ENCODE measurements around the gene GPR148.
A peak's percentile ranks its signal among the peaks of the same experiment; 100 is the strongest.
"Not testable (repeated sequence)": the region's sequence is repeated elsewhere in the genome, so short reads cannot be mapped to it uniquely, and the experiment has no call there.

GPR148 gene, protein sequence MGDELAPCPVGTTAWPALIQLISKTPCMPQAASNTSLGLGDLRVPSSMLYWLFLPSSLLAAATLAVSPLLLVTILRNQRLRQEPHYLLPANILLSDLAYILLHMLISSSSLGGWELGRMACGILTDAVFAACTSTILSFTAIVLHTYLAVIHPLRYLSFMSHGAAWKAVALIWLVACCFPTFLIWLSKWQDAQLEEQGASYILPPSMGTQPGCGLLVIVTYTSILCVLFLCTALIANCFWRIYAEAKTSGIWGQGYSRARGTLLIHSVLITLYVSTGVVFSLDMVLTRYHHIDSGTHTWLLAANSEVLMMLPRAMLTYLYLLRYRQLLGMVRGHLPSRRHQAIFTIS
- total RNA-seq = 0 reads per million in 2 experiments

DNA sequence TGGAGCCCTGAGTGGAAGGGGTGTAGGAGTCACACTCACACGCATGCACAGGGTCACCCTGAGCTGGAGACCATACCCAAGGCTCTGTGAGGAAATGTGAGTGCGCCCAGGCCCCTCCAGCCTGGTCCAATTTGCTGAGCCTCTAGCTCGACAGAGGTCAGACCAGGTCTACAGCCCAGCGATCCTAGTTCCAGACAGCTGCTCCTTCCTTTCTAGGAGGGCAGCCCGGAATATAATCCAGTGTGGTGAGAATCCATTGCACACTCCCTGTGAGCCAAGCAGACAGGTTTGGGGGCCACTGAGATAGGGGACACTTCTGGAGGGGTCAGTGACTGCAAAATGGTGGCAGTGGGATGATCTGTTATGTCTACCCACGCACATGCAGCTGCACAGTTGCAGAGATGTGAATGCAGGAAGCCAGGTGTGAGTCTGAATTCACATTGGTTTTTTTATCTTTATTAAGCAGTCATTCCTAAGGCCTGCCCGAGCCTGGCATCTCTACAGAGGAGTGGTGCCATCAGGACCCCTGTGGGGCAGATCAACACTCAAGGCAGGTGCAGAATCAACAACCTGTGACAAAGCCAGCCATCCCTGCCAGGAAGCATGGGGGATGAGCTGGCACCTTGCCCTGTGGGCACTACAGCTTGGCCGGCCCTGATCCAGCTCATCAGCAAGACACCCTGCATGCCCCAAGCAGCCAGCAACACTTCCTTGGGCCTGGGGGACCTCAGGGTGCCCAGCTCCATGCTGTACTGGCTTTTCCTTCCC, at the start of gene GPR148:
Gene GPR148 (plus strand): TSS at position 522 of the 768 bp plus-strand sequence. CDS start 82 bp downstream, at position 604.
- no peak for DNase-seq (ENCODE audit: low read depth)

DNA sequence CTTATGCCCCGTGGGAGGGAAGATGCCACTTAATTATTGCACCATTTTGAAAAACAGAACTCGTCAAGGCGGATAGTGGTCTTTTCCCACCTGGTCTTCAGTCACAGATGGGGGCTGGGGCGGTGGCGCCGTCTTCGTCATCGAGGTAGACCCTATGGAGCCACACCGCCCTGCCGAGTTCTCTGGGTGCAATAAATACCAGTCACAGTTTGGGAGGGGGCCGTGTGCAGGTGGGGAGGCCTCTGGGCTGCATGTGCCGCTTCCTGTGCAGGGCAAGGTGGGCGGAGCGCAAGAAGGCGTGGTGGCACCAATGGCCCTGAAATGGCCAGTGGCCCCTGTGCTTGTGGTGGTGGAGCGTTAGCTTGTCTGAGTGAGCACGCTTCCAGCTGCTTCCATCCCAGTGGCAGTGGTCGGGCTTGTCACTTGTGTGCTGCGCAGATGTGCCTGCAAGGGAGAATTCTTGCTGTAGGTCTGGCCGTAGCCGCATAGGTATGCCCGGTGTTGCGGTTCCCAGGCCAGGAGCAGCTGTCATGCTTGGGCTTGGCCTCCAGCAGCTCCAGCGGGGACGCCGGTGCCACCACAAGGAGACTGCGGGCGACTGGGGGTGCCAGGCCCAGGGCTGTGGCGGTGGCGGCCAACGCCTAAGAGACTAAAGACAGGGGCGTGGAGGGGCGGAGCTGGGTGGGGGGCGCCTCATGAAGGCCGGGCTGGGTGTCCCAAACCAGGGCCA, 36.7 kb upstream of the GPR148 start:
- DNase-seq (ENCODE audit: low read depth) = not testable (repeated sequence)

DNA sequence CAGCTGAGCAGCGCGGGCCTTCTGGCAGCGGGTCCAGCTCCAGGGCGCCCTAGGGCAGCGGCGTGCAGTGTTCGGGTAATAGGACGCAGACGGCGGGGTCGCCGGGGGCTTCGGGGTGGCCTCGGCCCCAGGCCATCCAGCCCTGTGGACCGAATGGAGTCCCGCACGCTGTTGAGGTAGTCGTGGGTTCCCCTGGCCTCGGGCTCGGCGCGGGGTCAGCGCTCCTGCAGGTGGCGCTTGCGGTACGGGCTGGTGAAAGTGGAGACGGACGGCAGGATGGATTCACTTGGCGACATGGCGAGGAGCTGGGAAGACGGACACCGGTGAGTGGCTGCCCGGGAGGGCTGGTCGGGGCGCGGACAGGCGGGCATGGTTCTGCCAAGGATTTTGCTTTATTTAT, 35.4 kb upstream of the GPR148 start:
- peak; percentile 0 for DNase-seq (ENCODE audit: low read depth)

DNA sequence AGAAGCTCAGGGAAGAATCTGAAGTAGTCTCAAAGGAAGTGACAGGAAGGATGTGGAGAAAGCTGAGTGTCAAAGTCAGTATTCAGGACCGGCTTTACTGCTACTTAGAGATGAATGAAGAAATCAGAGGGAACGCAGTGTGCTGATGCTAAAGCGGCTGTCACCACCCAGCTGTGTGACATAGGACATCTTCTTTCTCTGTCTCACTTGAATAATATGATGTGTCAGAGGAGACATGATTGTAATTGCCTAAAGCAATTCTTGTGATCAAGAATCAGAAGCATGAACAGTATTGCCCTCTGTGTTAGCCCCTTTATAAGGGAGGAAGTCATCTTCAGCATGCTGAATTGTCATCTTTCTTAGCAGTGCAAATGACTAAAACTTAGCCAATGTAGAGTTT, 25.6 kb upstream of the GPR148 start:
- DNase-seq (ENCODE audit: low read depth) = not testable (repeated sequence)

DNA sequence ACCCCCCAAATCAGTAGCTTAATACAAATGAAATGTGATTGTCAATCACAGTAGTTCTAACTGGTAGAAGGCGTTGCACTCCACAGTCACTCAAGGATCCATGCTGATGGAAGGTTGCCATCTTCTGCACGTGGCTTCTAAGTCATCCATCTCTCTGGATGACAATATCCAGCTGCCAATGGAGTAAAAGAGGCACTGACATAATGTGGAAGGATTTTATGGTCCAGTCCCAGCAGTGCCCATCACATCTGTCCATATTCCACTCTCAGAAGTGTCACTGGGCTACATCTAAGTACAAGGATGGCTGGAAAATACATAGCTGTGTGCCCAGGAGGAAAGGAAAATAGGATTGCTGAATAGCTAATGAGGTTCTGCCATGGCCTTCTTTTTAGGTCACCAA, 14.1 kb upstream of the GPR148 start:
- not testable (repeated sequence) for DNase-seq (ENCODE audit: low read depth)

DNA sequence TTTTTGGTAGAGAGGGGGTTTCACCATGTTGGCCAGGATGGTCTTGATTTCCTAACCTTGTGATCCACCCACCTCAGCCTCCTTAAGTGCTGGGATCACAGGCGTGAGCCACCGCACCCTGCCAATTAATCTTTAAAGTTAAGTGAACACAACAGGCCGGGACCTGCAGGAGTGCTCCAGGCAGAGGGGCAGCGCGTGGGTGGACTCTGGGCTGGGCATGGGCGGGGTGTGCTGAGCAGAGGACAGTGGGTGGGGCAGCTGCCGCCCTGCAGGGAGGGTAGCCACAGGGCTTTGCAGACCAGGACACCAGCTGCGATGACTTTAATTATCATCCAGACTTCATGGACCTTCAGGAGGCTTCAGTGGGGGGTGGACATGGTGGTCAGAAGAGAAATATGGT, 8.8 kb upstream of the GPR148 start:
- DNase-seq (ENCODE audit: low read depth) = no peak

DNA sequence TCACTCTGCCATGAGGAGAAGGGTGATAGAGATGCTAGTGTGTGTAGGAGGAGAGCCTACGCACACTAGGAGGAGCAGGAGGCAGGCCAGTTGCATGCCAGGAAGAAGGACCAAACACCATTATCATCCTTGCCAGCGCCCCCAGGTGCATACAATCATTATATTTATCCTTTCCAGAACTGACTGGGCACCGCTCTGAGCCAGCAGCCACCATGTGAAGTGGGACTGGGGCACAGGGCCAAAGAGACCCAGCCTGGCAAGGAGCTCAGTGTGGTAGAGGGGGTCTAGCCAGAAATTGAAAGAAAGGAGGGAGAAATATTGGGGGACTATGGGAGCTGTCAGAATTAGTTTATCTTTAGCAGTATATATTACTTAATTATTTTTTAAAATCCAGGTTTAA, 8.3 kb upstream of the GPR148 start:
- no peak for DNase-seq (ENCODE audit: low read depth)

DNA sequence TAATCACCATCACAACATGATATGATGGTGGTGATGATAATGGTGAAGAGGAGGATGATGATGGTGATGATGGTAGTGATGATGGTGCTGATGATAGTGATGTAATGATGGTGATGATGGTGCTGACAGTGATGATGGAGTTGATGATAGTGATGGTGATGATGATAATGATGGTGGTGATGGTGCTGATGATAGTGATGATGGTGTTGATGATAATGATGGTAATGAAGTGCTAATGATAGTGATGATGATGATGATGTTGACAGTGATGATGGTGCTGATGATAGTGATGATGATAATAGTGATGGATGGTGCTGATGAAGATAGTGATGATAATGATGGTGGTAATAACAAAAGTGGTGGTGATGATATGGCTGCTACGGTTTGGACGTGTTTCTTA, 4.4 kb upstream of the GPR148 start:
- no peak for DNase-seq (ENCODE audit: low read depth)

DNA sequence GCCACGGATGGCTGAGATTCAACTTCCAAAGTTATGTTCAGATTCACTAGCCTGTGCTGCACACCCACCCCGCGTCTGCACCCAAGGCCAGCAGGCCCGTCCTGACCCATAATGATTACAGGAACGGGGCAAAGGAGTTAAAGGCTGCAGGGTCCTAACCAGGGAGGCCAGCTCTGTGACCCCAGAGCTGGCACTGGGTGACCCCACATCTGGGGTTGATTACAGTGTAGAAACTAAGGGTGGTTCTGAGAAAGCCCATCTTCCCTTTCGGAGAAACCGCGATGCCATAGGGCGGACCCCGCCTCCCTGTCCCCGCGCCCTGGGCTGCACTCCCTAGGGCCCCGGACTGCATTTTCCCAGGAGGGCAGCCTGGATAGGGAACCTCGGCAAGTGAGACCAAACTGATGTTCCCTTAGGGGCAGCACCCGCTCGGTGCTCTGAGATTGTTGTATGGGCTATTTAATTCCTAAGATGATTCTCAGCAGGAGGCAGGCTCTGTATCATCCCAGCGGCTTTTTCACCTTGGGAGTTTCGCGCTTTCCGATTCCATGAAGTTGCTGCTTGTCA, 2.2 kb upstream of the GPR148 start:
- no peak for DNase-seq (ENCODE audit: low read depth)

DNA sequence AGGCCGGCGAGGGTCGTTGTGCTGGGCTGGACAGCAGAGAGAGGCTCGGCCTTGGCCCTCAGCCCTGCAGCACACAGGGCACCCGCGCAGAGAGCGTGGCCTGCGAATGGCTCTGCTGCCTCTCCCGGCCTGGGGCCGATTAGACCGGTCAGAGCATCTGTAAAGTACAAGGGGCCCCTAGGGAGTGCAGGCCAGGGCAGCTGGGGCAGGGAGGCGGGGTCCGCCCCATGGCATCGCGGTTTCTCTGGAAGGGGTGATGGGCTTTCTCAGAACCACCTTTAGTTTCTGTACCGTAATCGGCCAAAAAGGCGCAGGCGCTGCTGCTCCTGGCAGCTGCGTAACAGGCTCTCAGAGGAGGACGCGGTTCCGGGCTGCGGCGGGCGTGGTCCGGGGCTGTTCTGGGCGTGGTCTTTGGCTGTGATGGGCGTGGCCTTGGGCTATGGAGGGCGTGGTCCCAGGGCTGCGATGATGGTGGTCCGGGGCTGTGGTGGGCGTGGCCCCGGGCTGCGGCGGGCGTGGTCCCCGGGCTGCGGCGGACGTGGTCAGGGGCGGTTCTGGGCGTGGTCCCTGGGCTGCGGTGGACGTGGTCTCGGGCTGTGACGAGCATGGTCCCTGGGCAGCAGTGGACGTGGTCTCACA, 1.5 kb upstream of the GPR148 start:
- peak; percentile 83 for DNase-seq (ENCODE audit: low read depth)

DNA sequence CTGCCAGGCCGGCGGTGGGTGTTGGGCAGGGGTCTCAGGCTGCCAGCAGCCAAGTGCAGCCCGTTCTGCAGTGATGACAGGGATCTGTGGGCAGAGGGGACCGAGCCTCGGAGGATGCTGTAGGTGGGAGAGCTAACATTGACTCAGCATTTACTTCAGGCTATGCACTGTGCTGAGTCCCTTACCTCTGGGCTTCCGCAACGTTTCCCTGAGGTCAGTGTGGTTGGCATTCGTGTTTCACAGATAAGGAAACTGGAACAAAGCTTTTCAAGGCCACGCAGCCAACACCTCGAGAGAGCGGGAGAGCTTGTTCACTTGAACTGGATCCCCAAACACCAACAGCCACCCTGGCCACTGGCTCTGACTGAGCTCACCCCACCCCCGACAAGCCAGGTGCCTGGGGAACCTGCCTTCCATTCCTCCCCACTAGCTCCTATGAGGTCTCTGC, 839 bp upstream of the GPR148 start:
- DNase-seq (ENCODE audit: low read depth) = no peak

DNA sequence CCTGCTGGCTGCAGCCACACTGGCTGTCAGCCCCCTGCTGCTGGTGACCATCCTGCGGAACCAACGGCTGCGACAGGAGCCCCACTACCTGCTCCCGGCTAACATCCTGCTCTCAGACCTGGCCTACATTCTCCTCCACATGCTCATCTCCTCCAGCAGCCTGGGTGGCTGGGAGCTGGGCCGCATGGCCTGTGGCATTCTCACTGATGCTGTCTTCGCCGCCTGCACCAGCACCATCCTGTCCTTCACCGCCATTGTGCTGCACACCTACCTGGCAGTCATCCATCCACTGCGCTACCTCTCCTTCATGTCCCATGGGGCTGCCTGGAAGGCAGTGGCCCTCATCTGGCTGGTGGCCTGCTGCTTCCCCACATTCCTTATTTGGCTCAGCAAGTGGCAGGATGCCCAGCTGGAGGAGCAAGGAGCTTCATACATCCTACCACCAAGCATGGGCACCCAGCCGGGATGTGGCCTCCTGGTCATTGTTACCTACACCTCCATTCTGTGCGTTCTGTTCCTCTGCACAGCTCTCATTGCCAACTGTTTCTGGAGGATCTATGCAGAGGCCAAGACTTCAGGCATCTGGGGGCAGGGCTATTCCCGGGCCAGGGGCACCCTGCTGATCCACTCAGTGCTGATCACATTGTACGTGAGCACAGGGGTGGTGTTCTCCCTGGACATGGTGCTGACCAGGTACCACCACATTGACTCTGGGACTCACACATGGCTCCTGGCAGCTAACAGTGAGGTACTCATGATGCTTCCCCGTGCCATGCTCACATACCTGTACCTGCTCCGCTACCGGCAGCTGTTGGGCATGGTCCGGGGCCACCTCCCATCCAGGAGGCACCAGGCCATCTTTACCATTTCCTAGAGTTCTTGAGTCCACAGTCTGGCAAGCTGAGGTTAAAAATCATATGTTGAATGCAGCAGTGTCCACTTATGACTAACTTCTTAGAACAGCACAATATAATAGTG, 741 bp downstream of the GPR148 start:
- no peak for DNase-seq (ENCODE audit: low read depth)

DNA sequence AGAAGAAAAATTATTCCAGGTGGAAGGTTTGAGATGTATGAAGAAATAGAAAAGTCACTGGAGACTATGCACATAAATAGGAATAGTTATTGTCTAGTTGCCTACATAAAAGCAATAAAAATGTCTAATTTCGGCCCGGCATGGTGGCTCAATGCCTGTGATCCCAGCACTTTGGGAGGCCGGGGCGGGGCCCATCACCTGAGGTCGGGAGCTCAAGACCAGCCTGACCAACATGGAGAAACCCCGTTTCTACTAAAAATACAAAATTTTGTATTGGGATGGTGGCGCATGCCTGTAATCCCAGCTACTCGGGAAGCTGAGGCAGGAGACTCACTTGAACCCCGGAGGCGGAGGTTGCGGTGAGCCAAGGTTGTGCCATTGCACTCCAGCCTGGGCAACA, 3.4 kb downstream of the GPR148 start:
- not testable (repeated sequence) for DNase-seq (ENCODE audit: low read depth)

DNA sequence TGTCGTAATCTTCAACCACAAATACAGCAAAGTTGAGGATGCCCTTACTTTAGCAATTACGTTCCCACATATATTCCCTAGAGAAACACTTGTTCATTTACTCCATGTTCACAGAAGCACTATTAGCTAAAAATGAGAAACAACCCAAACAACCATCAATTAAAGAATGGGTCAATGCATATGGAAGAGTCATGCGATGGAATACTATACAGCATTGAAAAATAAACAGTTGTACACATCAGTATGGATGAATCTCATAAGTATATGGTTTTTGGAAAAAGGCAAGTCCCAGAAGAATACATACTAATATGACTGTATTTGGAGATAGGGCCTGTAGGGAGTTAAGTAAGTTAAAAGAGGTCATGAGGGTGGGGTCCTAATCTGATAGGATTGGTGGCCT, 6.3 kb downstream of the GPR148 start:
- DNase-seq (ENCODE audit: low read depth) = no peak

DNA sequence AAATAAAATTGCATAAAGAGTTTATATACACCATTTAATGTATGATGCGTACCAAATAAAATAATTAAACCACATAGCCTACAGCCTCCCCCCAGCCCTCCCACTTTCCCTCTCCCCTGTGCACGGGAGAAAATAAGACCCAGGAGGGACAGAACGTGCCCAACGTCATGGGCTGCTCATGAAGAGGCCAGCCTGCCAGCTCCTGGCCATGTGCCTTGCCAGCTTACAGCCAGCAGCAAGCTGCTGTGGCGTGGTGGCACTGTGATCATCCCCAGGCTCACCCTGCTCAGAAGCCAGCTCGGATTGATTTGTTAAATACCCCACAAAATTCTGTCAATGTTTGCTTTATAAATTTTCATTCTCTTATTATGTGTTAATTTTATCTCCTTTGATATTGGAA, 7.6 kb downstream of the GPR148 start:
- no peak for DNase-seq (ENCODE audit: low read depth)

DNA sequence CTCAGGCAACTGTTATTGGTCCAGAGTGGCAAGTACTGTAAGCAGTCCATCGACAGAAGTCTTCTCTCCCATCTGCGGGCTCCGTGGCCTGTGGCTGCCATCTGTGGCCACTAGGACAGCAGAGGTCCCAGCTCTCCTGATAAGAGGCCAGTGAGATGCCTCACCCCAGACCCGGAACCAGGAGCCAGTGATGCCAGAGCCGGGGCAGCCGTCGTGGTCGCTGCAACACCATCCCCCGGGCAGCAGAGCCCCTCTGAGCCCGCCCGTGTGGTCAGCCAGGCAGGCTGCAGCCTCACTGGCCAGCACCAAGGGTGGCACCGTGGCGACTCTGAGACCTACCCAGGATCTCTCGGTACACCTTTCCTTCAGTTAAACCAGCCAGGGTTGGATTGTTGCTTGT, 8.7 kb downstream of the GPR148 start:
- DNase-seq (ENCODE audit: low read depth) = no peak

DNA sequence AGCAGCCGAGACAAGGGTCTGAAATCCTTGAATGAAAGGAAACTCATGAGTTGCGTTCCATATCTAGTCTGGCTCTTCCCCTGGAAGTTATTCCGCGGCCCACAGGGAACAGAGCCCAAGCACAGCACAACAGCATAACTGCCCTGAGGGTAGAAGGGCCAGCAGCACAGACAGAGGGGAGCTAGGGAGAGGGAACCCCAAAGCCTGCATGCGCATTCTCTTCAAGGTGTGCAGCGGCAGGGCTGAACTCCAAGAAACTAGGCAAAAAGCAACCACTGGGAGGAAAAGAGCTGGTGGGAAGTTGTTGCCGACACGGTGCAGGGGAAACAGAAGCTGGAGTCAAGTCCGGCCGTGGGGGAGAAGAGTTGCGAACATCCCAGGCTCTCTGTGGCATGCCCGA, 11.8 kb downstream of the GPR148 start:
- no peak for DNase-seq (ENCODE audit: low read depth)

DNA sequence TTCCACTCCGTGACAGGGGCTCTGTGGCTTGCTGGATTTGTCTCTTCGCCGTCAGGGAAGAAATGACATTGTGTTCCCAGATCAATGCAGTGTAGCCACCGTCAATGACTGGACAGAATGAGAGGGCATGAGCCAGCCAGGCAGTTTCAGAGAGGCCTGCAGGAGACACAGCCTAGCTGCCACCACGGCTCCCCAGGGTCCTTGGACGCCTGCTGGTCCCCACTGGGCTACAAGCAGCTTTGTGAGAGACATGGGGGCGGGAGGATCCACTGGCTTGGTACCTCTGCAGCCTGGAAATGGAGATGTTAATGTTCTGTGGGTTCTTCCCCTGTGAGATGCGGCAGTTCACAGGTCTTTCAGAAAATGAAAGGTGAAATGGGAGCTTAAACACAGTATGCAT, 14.4 kb downstream of the GPR148 start:
- no peak for DNase-seq (ENCODE audit: low read depth)

DNA sequence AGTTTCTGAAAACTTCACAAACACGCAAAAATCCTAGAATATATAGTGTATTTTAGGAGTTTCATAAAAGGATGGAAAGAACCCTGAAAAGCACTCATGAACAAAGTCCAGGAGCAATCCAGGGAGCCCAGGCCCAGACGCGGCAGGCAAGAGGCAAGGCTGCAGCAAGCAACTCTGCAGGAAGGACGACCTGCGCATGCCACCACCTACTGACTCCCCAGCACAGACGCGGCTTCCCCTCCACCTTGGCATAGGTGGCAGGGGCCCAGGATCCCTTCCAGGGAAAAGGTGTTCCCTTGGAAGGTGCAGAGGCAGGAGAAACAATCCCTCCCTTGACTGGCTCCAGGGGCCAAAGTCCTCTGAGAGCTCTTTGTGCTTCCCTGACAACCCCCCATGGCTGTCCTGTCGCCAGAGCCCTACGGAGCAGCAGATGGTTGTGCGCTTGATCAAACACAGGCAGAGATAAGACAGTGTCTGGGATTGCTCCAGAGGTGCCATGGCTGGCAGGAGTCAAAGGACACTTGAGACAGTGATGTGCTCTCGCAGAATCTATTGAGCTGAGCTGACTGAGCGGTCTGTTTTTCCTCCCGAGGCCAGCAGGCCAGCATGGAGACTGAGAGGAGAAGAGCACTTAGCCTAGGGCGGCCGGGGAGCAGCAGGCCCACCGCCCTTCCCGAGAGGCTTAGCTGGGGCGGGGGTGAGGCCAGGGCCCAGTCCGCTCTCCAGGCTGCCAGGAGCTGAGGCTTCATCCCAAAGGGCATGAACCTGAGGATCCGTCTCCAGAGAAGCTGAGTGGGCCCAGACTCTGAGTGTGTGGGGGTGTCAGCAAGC, 15.6 kb downstream of the GPR148 start:
- no peak for DNase-seq (ENCODE audit: low read depth)

DNA sequence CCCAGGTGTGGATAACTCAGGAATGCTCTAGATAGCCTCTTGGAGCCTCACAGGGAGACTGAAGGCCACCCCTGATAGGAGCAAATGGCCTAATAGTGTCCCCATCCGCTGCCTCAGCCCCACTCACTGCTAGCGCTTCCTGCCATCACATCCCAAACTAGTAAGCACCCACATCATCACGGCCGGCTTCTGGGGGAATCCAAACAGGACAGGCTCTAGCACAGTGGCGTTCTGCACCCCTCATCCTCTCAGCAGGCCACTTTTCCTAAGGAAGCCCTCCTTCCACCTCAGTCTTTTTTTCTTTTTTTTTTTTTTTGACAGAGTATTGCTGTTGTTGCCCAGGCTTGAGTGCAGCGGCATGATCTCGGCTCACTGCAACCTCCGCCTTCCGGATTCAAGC, 20.2 kb downstream of the GPR148 start:
- no peak for DNase-seq (ENCODE audit: low read depth)

Measured in T follicular helper cell (primary cell).